Prostate gland (tissue), 2 donors: ENCODE results near the gene ETV3L. TPM values are rescaled to one million over a fixed set of nuclear protein-coding genes. Genes with fewer than 3 reads are reported as not detected.

Source experiments
- DNase-seq: peaks from one replicate; pipeline ENCODE4 v3.0.0-alpha.2; 2019; ENCODE audit warnings: low spot score
- H3K27ac ChIP-seq, 2 donors: fragments of 200-600 bp; sonication (generic); 2 replicates each; pipeline ENCODE4 v1.5.1; 2017 to 2019
- H3K27me3 ChIP-seq: fragments of 200-600 bp; sonication (generic); replicated peaks from 2 replicates; pipeline ENCODE4 v1.5.1; 2019; ENCODE audit not compliant: insufficient read depth
- H3K36me3 ChIP-seq, 2 donors: fragments of 200-600 bp; sonication (generic); 1 replicate in 1 of 2; 2 replicates in 1 of 2; pipeline versions ENCODE4 v1.5.1 to v1.8.1; 2017 to 2019
- H3K4me1 ChIP-seq: fragments of 200-600 bp; sonication (generic); replicated peaks from 2 replicates; pipeline ENCODE4 v1.5.1; 2019
- H3K4me3 ChIP-seq, 2 donors: fragments of 200-600 bp; sonication (generic); 2 replicates each; pipeline ENCODE4 v1.5.1; 2017 to 2019
- H3K9me3 ChIP-seq: fragments of 200-600 bp; sonication (generic); 2 replicates; pipeline ENCODE4 v1.5.1; 2017
- POLR2A ChIP-seq: fragments of 450-650 bp; IDR thresholded peaks from one replicate; pipeline ENCODE4 v1.6.1; 2016; ENCODE audit warnings: antibody characterized with exemption, mild to moderate bottlenecking
- POLR2AphosphoS5 ChIP-seq: sonication (generic); formaldehyde crosslinking; IDR thresholded peaks from one replicate; pipeline ENCODE4 v1.6.1; 2017; ENCODE audit warnings: antibody characterized with exemption
- WGBS: methylation state at CpG from one replicate; pipeline ENCODE4 v1.1.5; 2018; 5-methylcytosine and 5-hydroxymethylcytosine counted together
- intact Hi-C: fragments of 100-400 bp; cut with DNase I; formaldehyde crosslinking; loops from one replicate; pipeline ENCODE4 v1.14.2; 2022
- total RNA-seq, 2 donors: library from RNA; depleted of rRNA; stranded (reverse); fragments of >200 nt; gene quantifications; one replicate each; pipeline ENCODE4 v1.1.0, GENCODE V29; 2016
- TF ChIP-seq, protein P1 (sequence below), 4 experiments: fragments of 200-600 bp in 2 of 4; fragments of 450-650 bp in 2 of 4; sonication (generic) in 2 of 4; IDR thresholded peaks; 1 replicate in 3 of 4; 2 replicates in 1 of 4; pipeline ENCODE4 v1.5.1; 2016 to 2019; ENCODE audit warnings: antibody characterized with exemption in 4 of 4, mild to moderate bottlenecking in 2 of 4, moderate library complexity in 2 of 4

ETV3L gene
- total RNA-seq, 2 donors from 2014 or later = not detected

DNA sequence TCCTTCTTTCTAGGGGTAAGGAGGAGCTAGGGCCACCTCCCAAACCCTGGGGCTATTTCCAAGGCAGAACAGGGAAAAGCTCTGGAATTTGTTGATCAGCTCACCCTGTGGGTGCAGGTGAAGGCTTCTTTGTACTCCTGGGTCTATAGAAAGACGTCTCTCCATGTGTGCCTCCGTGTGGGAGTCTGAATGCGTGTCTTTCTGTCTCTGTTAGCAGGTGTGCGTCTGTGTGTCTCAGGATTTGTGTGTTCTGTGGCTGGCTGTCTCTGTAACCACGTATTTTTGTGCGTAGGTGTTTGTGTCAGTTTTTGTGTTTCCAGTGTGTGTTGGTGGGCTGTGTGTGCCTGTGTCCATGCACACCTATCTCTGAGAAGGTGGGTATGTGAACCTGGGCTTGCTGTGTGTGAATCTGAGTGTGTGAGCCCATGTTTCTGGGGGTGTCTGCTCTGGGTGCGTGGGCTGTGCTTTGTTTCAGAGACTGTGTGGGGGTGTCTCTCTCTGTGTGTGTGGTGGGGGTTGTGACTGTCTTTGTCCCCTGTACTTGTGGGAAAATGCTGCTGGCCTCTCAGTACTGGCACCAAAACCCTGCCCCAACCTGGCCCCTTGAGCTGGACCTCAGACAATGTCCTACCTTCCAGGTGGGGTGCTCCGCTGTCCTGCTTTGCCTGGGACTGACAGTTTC is 12.7 kb upstream of the ETV3L start:
- Histone ChIP-seq H3K4me3 (no peak overlapping the region), H3K36me3 (no peaks in the 10 kb centered on the region), H3K27ac (no peak overlapping the region), H3K4me1 (no peaks in the 10 kb centered on the region), H3K27me3 (peaks cover 3% of the 10 kb centered on the region), H3K9me3 (no peaks in the 10 kb centered on the region)
- TF ChIP-seq POLR2A (no peak), POLR2AphosphoS5 (no peak)
- TF ChIP-seq, protein P1, sequence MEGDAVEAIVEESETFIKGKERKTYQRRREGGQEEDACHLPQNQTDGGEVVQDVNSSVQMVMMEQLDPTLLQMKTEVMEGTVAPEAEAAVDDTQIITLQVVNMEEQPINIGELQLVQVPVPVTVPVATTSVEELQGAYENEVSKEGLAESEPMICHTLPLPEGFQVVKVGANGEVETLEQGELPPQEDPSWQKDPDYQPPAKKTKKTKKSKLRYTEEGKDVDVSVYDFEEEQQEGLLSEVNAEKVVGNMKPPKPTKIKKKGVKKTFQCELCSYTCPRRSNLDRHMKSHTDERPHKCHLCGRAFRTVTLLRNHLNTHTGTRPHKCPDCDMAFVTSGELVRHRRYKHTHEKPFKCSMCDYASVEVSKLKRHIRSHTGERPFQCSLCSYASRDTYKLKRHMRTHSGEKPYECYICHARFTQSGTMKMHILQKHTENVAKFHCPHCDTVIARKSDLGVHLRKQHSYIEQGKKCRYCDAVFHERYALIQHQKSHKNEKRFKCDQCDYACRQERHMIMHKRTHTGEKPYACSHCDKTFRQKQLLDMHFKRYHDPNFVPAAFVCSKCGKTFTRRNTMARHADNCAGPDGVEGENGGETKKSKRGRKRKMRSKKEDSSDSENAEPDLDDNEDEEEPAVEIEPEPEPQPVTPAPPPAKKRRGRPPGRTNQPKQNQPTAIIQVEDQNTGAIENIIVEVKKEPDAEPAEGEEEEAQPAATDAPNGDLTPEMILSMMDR (IDR thresholded peaks at IDR 0.05) = no peak
- 59% methylated on average over 8 of the region's 8 CpGs for WGBS
- DNase-seq = no peak
- intact Hi-C loops = no loop called here

DNA sequence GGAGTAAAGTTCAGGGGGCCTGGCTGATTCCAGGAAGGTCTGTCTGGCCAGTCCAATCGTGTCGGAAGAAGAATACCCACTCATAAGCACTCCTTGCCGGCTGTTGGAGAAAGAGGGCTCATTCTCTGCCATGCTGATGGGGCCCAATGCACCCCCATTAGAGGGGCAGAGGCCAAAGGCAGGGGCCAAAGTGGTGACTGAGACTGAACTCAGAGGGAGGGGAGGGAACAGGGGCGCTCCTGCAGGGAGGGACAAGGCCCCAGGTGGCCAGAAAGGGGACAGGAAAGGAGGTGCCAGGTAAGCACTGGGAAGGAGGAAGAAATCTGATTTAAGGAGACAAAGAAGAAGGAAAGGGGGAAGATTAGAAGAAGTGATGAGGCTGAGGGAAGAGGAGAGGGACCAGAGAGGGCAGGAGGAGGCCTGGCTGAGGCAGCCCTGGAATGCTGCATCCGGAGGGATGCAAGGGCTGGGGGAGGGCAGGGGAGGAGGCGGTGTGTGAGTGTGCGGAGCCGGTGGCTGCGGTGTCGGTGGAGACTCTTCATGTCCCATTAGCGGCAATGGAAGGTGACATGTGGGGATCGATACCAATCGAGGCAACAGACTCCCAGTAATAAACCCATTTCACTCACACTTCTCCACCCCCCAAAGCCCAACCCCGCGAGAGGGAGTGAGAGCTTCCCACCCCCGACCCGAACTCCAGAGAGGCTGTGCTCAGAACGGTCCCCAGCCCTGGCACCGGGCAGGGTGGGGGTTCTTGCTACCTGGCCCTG is 12.0 kb upstream of the ETV3L start:
- DNase-seq = no peak
- WGBS = 59% methylated on average over 19 of the region's 19 CpGs

DNA sequence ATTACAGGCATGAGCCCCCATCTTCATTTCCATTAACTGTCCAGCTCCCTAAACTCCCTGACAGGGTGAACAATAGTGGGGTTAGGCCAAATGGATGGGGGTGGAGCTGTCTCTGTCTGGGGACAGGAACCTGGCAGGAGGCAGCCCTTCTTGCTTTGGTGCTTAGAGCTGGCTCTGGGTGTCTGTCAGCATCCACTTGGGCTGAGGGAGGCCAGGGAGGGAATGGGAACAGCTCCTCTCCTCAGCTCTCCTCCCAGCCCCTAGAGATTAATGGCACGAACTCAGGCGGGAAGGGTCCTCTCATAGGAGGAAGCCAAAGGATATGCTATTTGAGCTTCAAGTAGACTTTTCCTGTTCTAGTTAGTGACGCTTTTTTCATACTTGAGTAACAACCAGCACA is 11.1 kb upstream of the ETV3L start:
- no peak for DNase-seq

More for the DNA sequence above, 12.0 kb upstream of the ETV3L start:
- TF ChIP-seq POLR2A (no peak), POLR2AphosphoS5 (no peak)
- TF ChIP-seq, protein P1 (IDR thresholded peaks at IDR 0.05) = no peak
- intact Hi-C loops = no loop called here
- Histone ChIP-seq H3K36me3 (no peaks in the 10 kb centered on the region), H3K27me3 (peaks cover 3% of the 10 kb centered on the region), H3K4me3 (no peak overlapping the region), H3K4me1 (no peaks in the 10 kb centered on the region), H3K27ac (no peak overlapping the region), H3K9me3 (no peaks in the 10 kb centered on the region)

DNA sequence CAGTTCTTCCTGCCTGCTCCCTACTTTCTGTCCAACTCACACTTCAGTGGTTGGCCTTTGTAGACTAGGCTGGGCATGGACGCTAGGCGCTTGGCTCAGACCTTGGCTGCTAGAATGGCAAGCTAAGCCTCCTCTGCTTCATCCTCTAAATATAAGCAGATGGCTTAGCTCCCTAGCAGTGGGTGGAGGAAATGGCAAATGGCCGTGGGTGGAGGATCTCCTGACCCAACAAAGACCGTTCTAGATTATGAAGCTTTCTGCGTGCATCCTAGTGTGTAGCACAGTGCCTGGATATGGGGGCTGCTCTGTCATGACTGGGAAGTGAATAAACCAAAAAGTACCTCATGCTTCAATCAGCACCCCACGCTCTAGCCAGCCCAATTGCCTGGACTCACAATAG is 10.4 kb upstream of the ETV3L start:
- DNase-seq = no peak
- TF ChIP-seq, protein P1 (IDR thresholded peaks at IDR 0.05) = no peak
- TF ChIP-seq POLR2AphosphoS5 (no peak), POLR2A (no peak)
- Histone ChIP-seq H3K27ac (no peak overlapping the region), H3K4me1 (no peaks in the 10 kb centered on the region), H3K9me3 (no peaks in the 10 kb centered on the region), H3K36me3 (no peaks in the 10 kb centered on the region), H3K27me3 (peaks cover 3% of the 10 kb centered on the region), H3K4me3 (no peak overlapping the region)
- 85% methylated on average over 6 of the region's 6 CpGs for WGBS
- intact Hi-C loops = no loop called here

More for the DNA sequence above, 11.1 kb upstream of the ETV3L start:
- H3K9me3 ChIP-seq = no peaks in the 10 kb centered on the region
- no peak for TF ChIP-seq POLR2A
- no peak for TF ChIP-seq POLR2AphosphoS5
- TF ChIP-seq, protein P1 (IDR thresholded peaks at IDR 0.05) = no peak
- intact Hi-C loops = no loop called here
- 95% methylated on average over 3 of the region's 3 CpGs for WGBS
- peaks cover 3% of the 10 kb centered on the region for H3K27me3 ChIP-seq
- H3K4me3 ChIP-seq = no peak overlapping the region
- no peak overlapping the region for H3K27ac ChIP-seq
- H3K36me3 ChIP-seq = no peaks in the 10 kb centered on the region
- H3K4me1 ChIP-seq = no peaks in the 10 kb centered on the region

DNA sequence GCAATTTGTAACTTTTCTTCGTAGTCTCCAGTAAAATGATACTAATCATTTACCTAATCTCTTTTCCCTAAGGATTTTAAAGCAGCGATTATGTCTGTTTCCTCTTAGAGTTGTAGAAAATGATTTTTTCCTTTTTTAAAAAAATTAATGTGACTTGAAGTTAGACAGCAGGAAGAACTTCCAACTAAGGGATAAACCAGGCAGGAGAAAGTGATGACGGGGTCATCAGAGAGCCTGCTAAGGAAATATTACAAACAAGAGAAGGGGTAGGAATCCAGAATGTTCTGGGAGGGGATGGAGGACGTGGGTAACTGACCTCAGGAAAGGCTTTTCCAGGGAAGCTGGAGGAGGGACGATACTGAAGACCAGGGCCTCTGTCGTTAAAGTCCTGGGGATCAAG is 8.8 kb upstream of the ETV3L start:
- intact Hi-C loops = no loop called here
- Histone ChIP-seq H3K9me3 (no peaks in the 10 kb centered on the region), H3K36me3 (no peaks in the 10 kb centered on the region), H3K4me3 (no peak overlapping the region), H3K4me1 (no peaks in the 10 kb centered on the region), H3K27me3 (peaks cover 3% of the 10 kb centered on the region), H3K27ac (no peak overlapping the region)
- no peak for DNase-seq
- WGBS = 74% methylated on average over 6 of the region's 6 CpGs
- TF ChIP-seq, protein P1 (IDR thresholded peaks at IDR 0.05) = no peak
- TF ChIP-seq POLR2A (no peak), POLR2AphosphoS5 (no peak)
